Spinal cord (tissue), 10 donors: ENCODE results near the gene ANKRD31. TPM values are rescaled to one million over a fixed set of nuclear protein-coding genes. Genes with fewer than 3 reads are reported as not detected.
"Not testable (repeated sequence)": the region's sequence is repeated elsewhere in the genome, so short reads cannot be mapped to it uniquely, and the experiment has no call there.

Experiments
- DNase-seq, 6 donors: peaks; one replicate each; pipeline versions ENCODE4 v3.0.0 to v3.0.0-alpha.2; 2013 to 2015; ENCODE audit warnings: low spot score in 6 of 6, low read depth in 4 of 6
- H3K27ac ChIP-seq: one replicate; pipeline ENCODE4 v1.5.1; 2013; ENCODE audit warnings: low read depth, low read length, control low read depth
- H3K27me3 ChIP-seq: one replicate; pipeline ENCODE4 v1.6.1; 2013; ENCODE audit warnings: low read length; ENCODE audit not compliant: control insufficient read depth, insufficient read depth
- H3K36me3 ChIP-seq: one replicate; pipeline ENCODE4 v1.6.1; 2013; ENCODE audit warnings: low read length; ENCODE audit not compliant: control insufficient read depth, insufficient read depth
- H3K4me1 ChIP-seq: one replicate; pipeline ENCODE4 v1.6.1; 2013; ENCODE audit warnings: low read length; ENCODE audit not compliant: control insufficient read depth, insufficient read depth
- H3K4me3 ChIP-seq: one replicate; pipeline ENCODE4 v1.5.1; 2013; ENCODE audit warnings: low read depth, low read length, control low read depth
- H3K9me3 ChIP-seq: one replicate; pipeline ENCODE4 v1.6.1; 2013; ENCODE audit warnings: low read length; ENCODE audit not compliant: control insufficient read depth, insufficient read depth
- WGBS: methylation state at CpG from one replicate; pipeline ENCODE4 v1.1.5; 2013; ENCODE audit warnings: missing lambda C conversion rate; ENCODE audit not compliant: insufficient coverage; 5-methylcytosine and 5-hydroxymethylcytosine counted together
- polyA plus RNA-seq, 2 donors: library from polyadenylated mRNA; unstranded; fragments of 120-200 nt; gene quantifications; one replicate each; pipeline ENCODE4 v1.2.1, GENCODE V29; 2013; ENCODE audit not compliant: insufficient read length in 2 of 2
- total RNA-seq, 2 donors: library from RNA; depleted of rRNA in 1 of 2; stranded (reverse); fragments of 120-200 nt in 1 of 2; fragments of >200 nt in 1 of 2; gene quantifications; one replicate each; pipeline versions ENCODE4 v1.2.3 to v1.2.4, GENCODE V29; 2013 to 2014
- donor health status: healthy.

The ANKRD31 gene
- total and polyA plus RNA-seq, 4 donors = 0.50 to 0.59 (median 0.52) TPM

DNA sequence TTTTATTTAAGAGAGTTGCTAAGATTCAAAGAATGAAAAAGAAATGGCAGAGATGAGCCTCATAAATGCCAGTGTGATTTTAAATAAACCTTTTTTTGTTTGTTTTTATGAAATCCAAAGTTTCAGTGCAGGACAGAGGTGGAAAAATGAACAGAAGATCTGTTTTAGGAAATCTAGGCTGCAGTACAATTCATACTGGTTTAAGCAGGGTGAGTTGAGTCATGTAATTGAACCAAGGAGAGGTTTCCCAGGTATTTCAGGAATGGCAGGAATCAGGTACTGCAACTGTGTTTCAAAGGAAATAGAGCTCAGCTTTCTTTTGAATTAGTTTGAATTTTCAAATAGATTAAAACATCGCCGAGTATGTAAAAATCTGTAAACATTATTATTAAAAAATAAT is 3.0 kb upstream of the ANKRD31 start:
- no CpG with 5 or more reads among the region's 2 CpGs for WGBS
- peaks cover 5% of the 10 kb centered on the region for H3K4me1 ChIP-seq
- H3K36me3 ChIP-seq = no peaks in the 10 kb centered on the region
- no peaks in the 10 kb centered on the region for H3K27me3 ChIP-seq
- no peak for DNase-seq
- H3K4me3 ChIP-seq = no peak overlapping the region
- H3K9me3 ChIP-seq = no peaks in the 10 kb centered on the region
- no peak overlapping the region for H3K27ac ChIP-seq

DNA sequence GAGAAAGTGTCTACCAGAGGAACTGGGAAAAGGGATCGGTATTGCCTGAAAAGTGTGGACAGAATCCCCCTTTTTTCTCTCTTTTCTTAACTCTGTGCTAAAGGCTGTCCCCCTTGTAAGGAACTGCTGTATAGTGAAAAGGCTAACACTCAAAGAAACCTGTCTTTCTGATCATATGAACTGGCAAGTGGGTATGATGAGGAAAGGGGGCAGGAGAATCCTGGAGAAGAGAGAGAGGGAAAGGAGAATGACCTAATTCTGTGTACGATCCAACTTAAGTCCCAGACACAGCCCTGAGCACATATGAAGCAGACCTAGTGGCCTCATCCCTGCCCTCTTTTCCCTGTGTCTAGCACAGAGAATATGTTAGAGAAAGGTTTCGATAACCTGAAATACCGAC is 967 bp downstream of the ANKRD31 start:
- Histone ChIP-seq H3K27ac (no peak overlapping the region), H3K4me3 (no peak overlapping the region)
- 100% methylated on average over 1 of the region's 4 CpGs for WGBS

DNA sequence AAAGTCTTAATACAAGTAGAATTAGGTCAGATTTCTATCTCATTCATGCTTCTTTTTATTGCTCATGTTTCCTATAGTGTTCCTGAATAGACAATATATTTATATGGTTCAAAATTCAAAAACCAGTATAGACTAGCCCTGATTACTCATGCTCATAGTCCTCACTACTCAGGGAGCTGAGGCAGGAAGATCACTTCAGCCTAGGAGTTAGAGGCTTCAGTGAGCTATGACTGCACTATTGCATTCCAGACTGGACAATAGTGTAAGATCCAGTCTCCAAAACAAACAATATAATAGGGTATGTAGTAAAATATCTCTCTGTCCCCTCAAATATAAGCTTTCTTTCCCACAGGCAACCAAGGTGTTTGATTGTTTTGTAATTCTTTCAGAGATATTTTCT is 2.4 kb downstream of the ANKRD31 start:
- Histone ChIP-seq H3K9me3 (no peaks in the 10 kb centered on the region), H3K36me3 (no peaks in the 10 kb centered on the region), H3K27ac (no peak overlapping the region), H3K4me1 (peaks cover 5% of the 10 kb centered on the region), H3K4me3 (no peak overlapping the region), H3K27me3 (no peaks in the 10 kb centered on the region)
- DNase-seq = no peak

More for the DNA sequence above, 967 bp downstream of the ANKRD31 start:
- Histone ChIP-seq H3K27me3 (no peaks in the 10 kb centered on the region), H3K4me1 (peaks cover 5% of the 10 kb centered on the region), H3K9me3 (no peaks in the 10 kb centered on the region), H3K36me3 (no peaks in the 10 kb centered on the region)
- no peak for DNase-seq

DNA sequence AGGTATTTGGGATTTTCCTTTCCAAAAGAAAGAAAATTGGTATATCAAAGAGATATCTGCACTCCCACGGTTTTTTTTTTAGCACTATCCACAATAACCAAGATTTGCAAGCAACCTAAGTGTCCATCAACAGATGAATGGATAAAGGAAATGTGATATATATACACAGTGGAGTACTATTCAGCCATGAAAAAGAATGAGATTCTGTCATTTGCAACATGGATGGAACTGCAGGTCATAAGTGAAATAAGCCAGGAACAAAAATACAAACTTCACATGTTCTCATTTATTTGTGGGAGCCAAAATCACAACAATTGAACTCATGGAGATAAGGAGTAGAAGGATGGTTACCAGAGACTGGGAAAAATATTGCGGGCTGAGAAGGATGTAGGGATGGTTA is 9.8 kb downstream of the ANKRD31 start:
- Histone ChIP-seq H3K27me3 (no peaks in the 10 kb centered on the region), H3K4me1 (no peaks in the 10 kb centered on the region), H3K36me3 (no peaks in the 10 kb centered on the region), H3K4me3 (no peak overlapping the region), H3K9me3 (no peaks in the 10 kb centered on the region), H3K27ac (no peak overlapping the region)
- no CpG with 5 or more reads among the region's 2 CpGs for WGBS
- no peak for DNase-seq

DNA sequence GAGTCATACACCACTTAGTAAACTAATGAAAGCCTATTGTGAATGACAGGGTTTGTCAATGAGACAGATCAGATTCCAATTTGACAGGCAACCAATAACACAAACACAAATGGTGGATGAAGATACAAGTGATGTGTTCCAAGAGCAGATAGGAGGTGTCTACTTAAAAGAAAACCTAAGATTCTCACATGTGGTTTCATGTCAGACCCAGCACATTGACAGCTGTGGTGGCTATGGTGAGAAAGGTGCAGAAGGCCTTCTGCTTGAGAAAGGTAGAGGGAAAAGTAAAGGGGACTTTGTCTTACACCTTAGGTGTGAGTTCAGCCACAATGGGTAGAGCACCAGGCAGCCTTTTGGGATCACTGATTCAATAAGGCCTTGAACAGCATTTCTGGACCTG is 11.2 kb downstream of the ANKRD31 start:
- Histone ChIP-seq H3K4me3 (no peak overlapping the region), H3K4me1 (no peaks in the 10 kb centered on the region), H3K36me3 (no peaks in the 10 kb centered on the region), H3K27ac (no peak overlapping the region), H3K9me3 (no peaks in the 10 kb centered on the region), H3K27me3 (no peaks in the 10 kb centered on the region)
- no peak for DNase-seq

DNA sequence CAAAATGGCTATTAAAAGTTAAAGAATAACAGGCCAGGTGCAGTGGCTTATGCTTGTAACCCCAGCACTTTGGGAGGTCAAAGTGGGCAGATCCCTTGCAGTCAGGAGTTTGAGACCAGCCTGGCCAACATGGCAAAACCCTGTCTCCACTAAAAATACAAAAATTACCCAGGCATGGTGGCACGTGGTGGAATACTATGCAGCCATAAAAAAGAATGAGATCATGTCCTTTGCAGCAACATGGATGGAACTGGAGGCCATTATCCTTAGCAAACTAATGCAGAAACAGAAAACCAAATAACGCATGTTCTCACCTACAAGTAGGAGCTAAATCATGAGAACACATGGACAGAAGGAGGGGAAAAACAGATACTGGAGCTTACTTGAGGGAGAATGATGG is 15.9 kb downstream of the ANKRD31 start:
- H3K27me3 ChIP-seq, H3K4me1 ChIP-seq, DNase-seq, H3K36me3 ChIP-seq, H3K27ac ChIP-seq, H3K4me3 ChIP-seq, H3K9me3 ChIP-seq: not testable (repeated sequence)
- WGBS = no CpG with 5 or more reads among the region's 2 CpGs

DNA sequence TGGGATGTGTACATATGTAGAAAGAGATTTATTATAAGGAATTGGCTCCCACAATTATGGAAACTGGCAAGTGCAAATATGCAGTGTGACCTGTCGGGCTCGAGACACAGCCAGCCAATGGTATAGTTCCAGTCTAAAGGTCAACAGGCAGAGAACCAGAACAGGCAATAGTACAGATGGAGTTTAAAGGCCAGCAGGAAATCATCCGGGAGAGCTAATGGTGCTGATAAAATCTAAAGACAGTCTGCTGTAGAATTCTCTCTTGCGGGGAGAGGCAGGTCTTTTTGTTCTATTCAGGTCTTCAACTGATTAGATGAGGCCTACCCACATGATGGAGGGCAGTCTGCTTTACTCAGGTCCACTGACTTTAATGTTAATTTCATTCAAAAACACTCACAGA is 21.8 kb downstream of the ANKRD31 start:
- H3K36me3 ChIP-seq = no peaks in the 10 kb centered on the region
- H3K27ac ChIP-seq = no peak overlapping the region
- no peaks in the 10 kb centered on the region for H3K9me3 ChIP-seq
- H3K4me3 ChIP-seq = no peak overlapping the region
- H3K4me1 ChIP-seq = no peaks in the 10 kb centered on the region
- H3K27me3 ChIP-seq = no peaks in the 10 kb centered on the region
- no peak for DNase-seq
- 88% methylated on average over 4 of the region's 4 CpGs for WGBS

DNA sequence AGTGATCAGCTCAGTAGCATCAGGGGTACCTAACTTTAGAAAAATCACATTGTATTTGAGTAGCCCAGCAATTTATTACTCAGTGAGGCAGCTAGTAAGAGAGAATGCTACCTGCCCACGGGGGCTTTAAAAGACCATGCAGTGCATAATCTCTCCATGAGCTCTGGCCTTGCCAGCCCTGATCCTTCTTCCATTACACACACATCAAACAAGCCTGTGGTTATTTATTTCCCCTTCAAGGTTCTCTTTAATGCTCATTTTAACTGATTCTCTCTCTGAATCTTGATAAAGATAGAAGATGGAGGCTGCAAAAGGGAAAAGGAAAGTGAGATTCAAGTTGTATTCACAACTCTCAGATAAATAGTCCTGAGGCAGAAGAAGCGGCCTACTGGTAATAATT is 22.3 kb downstream of the ANKRD31 start:
- Histone ChIP-seq H3K27me3 (no peaks in the 10 kb centered on the region), H3K9me3 (no peaks in the 10 kb centered on the region), H3K4me3 (no peak overlapping the region), H3K4me1 (no peaks in the 10 kb centered on the region), H3K36me3 (no peaks in the 10 kb centered on the region), H3K27ac (no peak overlapping the region)
- DNase-seq = no peak
- no CpG with 5 or more reads among the region's 2 CpGs for WGBS

DNA sequence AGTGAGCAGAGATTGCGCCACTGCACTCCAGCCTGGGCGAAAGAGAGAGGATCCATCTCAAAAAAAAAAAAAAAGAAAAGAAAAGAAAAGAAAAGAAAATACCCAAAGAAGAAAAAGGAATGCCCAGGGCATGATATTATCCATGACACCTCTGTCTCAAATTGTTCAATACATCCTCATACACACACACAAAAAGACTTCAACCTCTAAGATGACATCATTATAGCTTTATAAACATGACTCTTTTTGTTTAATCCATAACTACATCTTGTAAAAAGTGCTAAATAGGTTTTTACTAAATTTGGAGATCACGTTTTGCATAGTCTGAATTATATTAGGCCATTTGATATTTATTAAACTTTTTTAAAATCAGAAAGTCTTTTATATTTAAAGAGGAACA is 33.1 kb downstream of the ANKRD31 start:
- no peak for DNase-seq
- H3K4me3 ChIP-seq = no peak overlapping the region
- no peaks in the 10 kb centered on the region for H3K4me1 ChIP-seq
- H3K9me3 ChIP-seq = no peaks in the 10 kb centered on the region
- H3K27ac ChIP-seq = no peak overlapping the region
- no peaks in the 10 kb centered on the region for H3K27me3 ChIP-seq
- WGBS = no CpG with 5 or more reads among the region's 3 CpGs
- no peaks in the 10 kb centered on the region for H3K36me3 ChIP-seq

DNA sequence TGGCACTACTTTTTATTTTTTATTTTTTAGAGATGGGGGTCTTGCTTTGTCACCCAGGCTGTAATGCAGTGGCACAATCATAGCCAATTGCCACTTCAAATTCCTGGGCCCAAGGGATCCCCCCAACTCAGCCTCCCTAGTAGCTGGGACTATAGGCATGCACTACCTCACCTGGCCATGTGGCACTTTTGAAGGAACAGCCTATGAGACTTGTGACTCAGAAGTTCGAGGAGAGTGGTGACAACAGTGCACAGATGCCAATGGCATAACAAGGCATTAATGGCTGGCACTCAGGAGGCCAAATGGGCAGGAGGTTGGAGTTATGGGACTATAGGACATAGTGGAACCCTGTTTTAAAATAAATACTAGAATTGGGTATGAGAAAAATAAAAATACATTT is 33.7 kb downstream of the ANKRD31 start:
- WGBS = 100% methylated on average over 1 of the region's 1 CpG

DNA sequence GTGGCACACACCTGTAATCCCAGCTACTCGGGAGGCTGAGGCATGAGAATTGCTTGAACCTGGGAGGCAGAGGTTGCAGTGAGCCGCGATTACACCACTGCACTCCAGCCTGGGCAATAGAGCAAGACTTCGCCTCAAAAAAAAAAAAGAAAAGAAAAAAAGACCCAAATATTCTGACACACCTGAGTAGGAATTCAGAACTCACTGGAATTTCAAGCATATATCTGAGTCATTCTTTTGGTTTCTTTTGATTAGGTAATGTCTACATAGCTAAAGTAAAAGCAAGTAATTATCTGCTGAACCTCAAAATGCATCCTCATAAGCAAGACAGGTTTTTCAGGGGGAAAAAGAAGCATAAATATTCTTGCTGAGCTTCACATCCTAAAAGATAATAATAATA is 35.9 kb downstream of the ANKRD31 start:
- Histone ChIP-seq H3K4me1 (no peaks in the 10 kb centered on the region), H3K9me3 (no peaks in the 10 kb centered on the region), H3K36me3 (no peaks in the 10 kb centered on the region), H3K27ac (no peak overlapping the region), H3K27me3 (no peaks in the 10 kb centered on the region), H3K4me3 (no peak overlapping the region)
- WGBS = no CpG with 5 or more reads among the region's 4 CpGs
- no peak for DNase-seq

More for the DNA sequence above, 33.7 kb downstream of the ANKRD31 start:
- Histone ChIP-seq H3K9me3 (no peaks in the 10 kb centered on the region), H3K36me3 (no peaks in the 10 kb centered on the region), H3K27ac (no peak overlapping the region), H3K4me1 (no peaks in the 10 kb centered on the region), H3K4me3 (no peak overlapping the region), H3K27me3 (no peaks in the 10 kb centered on the region)
- DNase-seq = no peak
